GM18951 (cell line): ENCODE measurements around the gene CD9.

Source experiments
- POLR2A ChIP-seq: IDR thresholded peaks from 4 replicates; pipeline ENCODE4 v1.6.1; 2011; ENCODE audit warnings: mild to moderate bottlenecking; ENCODE audit not compliant: insufficient read length, insufficient read depth; ENCODE audit errors: extremely low read depth
- in situ Hi-C: fragments of 300-500 bp; cut with MboI; formaldehyde crosslinking; loops from one replicate; pipeline ENCODE4 v1.12.0; 2022; ENCODE audit warnings: low sequenced_read_pairs, mixed read lengths, inconsistent platforms; ENCODE audit not compliant: unreplicated experiment

CD9 gene

DNA sequence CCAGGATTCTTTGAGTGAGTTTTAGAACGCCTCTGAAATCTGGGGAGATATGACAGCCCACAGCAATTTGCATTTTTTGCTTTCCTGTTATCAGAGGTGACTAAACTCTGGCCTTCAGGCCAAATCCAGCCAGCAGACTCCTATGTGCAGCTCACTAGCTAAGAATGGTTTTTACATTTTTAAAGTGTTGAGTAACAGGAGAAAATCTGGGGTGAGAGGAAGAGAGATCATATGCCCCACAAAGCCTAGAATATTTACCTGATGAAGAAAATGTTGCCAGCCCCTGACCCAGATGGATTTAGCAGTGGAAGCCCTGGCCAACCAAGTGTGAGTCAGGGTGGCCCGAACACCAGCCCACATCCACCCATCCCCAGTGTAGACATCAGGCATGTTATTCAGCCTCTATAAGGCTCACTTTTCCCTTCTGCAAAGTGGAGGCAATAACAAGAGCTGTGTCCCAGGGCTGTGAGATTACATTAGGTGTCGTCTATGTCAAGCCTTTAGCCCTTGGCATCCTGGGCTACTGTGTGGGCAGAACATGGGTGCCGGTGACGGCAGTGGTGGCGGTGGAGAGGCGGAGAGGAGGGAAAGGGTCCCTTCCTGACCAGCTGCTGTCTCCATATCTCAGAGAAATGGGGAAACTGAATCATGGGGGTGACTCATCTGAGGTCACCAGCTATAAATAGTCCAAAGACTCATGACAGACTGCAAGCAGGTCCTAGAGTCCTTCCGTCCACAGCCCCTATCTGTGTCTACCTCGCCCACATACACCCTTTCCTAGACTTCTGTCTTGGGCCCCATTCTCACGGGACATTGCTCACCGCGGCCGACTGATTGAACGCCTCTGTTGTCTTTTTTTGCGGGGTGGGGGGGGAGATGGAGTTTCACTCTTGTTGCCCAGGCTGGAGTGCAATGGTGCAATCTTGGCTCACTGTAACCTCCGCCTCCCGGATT lies 32.6 kb upstream of the CD9 start:
- TF ChIP-seq POLR2A: no peak
- in situ Hi-C loops: no loop called here

DNA sequence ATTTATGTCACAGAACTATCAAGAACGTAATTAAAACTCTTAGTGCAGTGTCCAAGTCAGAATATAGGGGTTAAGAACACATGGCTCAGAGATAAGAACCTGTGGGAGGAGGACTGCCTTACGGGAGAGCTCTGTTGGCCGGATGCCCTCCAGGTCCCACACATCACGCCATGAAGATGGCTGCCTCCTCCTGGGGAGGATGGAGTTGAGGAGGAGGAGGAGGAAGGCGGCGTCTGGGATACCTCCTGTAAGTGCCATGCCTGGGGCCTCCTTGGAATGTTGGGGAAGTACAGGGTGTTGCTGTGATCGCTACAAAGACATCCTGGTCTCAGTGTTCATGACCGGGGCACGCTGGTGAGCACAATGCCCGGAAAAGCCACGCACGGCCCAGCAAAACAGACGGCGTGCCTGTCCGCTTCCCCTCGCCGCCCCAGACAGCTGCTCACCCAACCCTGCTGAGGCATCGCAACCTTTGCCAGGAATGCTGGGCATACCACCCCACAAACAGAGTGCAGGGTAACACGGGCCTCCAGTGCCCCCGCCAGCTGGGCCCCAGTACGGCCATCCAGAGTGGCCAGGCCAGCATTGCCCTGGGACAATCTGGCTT lies 28.7 kb upstream of the CD9 start:
- TF ChIP-seq POLR2A: no peak

DNA sequence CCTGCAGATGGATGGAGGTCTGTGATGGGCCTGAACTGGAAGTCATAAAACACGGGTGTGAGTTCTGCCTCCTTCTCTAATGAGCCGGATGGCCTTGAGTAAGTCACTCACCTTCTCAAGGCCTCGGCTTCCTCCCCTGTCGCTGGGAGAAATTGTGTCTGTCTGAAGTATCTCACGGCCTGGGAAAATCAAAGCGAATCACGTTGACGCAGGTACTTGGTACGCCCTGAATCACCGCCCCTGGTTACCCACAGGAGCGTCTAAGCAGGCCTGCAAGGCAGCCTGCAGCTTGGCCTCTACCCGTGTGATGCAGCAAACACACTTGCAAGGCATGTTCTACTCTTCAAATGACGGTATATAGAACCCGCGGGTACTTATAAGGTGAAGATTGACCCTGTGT lies 28.1 kb upstream of the CD9 start:
- in situ Hi-C loops: no loop called here
- no peak for TF ChIP-seq POLR2A

More for the DNA sequence above, 28.7 kb upstream of the CD9 start:
- in situ Hi-C loops: no loop called here

DNA sequence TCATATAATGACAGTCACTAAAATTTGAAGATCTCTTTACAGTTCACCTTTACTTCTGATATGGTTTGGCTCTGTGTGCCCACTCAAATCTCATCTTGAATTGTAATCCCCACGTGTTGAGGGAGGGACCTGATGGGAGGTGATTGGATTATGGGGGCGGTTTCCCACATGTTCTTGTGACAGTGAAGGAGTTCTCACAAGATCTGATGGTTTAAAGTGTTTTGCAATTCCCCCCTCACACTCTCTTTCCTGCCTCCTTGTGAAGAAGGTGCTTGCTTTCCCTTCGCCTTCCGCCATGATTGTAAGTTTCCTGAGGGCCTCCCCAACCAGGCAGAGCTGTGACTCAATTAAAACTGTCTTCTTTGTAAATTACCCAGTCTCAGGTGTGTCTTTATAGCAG lies 27.3 kb upstream of the CD9 start:
- in situ Hi-C loops: no loop called here
- no peak for TF ChIP-seq POLR2A

DNA sequence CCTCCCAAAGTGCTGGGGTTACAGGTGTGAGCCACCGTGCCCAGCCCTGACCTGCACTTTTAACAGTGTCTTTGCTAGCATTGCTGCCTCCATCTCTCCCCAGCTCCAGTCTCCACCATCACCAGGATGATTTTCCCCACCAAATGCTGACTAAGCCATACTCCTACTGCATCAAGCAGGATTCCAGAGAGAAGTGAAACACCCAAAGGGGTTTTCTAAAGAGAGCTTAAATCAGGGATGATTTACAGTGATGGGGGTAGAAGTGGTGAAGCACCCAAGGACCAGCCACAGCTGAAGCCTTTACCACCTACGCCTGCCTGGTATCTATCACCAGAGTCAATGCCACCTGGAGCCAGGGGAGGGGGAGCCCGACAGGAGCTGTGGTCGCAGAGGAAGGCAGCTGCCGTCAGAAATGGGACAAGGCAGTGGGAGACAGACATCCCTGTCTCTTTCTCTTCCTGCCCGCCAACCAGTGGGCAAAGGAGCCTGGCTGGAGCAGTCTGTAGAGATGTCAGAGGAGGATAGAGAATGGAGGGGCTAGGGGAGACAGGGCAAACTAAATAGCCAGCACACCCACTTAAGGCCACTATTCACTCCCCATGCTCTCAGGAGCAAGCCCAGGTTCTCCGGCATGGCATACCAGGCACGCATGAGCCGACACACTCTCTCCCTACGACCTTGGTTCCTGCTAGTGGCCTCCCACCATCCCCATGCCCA lies 22.4 kb upstream of the CD9 start:
- in situ Hi-C loops: no loop called here
- no peak for TF ChIP-seq POLR2A

DNA sequence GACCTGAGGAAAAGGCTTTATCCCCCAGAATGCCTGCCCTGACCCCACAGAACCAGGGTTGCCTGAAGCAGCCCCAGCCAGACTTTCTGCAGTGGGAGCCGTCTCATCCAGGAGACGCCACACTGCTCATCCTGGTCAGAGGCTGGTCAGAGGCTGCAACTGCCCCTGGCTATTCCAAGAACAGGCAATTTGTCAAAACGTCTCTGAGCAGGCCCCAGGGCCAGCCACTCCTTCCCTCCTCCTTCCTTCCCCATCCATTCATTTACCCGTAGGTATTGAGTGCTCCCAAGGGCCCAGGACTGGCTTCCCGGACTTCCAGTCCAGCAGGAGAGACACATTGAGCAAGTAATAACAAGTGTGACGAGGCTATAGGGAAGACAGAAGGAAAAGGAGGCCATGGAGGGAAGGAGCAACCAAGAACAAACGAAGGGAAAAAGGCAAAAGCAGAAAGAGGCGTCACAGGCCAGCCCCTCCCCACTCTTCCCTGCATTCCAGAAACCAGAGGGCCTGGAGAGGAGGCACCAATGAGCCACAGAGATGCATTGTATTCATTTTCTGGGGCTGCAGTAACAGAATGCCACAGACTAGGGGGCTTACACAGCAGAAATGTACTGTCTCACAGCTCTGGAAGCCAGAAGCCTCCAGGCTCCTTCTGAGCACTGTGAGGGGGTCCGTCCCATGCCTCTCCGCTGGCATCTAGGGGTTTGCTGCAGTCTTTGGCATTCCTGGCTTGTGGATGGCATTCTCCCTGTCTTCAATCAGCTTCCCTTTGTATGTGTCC lies 21.0 kb upstream of the CD9 start:
- in situ Hi-C loops: no loop called here
- TF ChIP-seq POLR2A: no peak

DNA sequence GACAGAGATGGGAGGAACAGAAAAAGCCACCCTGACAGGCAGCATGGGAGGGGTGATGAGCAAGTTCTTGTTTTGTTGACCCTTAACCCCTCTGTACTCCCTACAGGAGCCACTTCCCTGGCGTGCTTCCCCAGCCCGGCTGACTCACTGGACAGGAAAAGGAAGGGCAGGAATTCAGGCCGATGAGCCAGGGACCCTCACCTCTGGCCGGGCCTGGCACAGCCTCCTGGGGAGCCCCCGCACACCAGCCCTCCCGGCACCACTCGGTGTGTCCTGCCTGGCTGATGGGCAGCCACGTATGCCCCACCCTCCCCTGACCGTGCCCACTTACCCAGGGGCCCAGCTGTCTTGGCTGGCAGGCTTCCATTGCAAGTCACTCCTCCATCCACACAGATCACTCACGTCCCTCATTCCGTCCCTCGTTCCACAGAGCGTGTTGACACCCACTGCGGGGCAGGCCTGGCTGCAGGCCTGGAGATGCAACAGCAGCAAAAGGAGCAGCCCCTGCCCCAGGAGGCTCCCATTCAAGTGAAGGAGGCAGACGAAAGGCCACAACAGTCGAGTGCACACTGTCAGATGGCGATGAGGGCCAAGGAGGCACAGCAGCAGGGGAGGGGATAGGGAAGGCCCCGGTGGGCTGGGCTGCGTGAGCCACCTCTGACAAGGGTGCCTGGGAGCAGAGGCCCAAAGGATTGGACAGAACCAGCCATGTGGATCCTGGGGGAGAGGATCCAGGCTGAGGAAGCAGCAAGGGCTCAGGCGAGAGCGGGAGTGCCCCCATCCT lies 19.7 kb upstream of the CD9 start:
- no peak for TF ChIP-seq POLR2A
- in situ Hi-C loops: no loop called here

DNA sequence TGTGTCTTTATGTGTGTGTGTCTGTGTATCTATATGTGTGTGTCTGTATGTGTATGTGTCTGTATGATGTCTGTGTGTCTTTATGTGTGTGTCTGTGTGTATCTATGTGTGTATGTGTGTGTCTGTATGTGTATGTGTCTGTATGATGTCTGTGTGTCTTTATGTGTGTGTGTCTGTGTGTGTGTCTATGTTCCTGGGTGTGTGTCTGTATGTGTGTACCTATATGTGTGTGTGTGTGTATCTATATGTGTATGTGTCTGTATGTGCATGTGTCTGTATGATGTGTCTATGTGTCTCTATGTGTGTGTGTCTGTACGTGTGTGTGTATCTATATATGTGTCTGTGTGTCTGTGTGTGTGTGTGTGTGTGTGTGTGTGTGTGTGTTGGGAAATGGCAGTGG lies 19.0 kb upstream of the CD9 start:
- in situ Hi-C loops: no loop called here
- no peak for TF ChIP-seq POLR2A

DNA sequence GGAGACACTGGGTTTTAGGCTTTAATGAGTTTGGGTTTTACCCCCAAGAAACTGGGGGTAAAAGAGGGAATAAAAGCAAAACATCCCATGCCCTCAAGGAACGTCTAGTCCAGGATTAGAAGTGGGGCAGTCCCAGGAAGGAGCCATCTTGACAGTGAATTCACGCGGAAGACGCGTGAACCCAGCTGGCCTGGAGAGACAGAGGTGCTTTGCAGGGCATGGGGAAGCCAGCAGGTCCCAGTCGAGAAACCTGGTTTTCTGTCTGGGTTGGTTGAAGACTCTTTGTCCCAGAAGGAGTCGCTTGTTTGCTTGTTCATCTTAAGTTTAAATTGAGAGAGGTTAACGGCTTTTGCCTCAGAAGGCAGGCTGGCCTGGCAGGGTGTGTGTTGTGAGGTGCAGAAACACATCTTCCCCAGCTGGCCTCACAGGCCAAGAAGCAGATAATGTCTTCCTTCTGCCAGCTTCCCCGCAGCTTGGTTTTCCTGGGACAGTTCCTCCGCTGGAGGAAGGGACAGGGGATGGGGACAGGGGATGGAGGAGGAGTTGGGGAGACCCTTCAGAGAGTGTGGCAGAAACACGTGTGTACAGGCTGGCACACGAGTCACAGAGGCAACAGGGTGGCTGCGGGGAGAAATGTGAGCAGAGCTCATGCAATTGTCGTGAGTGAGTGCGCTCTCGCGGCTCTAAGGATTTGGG lies 18.5 kb upstream of the CD9 start:
- no peak for TF ChIP-seq POLR2A
- in situ Hi-C loops: no loop called here

DNA sequence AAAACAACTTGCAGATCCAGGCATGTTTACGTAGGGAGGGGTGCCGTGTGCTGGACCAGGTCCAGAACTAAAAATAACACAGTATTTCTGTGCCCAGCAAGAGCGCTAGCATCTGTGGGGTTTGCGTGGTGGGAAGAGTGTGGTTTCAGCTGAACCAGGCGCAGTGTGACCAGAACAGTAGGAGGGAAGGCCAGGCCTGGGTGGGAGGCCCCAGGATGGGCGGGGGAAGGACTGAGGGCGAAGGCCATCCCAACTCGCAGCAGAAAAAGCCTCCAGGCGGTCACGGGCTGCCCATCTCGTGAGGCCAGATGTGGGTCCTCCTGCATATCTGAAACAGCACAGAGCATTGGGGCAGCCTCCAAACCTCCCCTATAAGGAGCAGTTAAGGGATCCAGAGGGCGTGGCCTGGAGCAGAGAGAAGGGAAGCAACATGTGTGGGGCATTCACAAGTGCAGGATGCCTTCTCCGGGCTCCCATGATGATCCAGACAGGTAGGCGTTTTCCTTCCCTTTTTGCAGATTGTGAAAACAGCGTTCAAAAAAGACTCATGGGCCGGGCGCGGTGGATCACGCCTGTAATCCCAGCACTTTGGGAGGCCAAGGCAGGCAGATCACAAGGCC lies 17.8 kb upstream of the CD9 start:
- in situ Hi-C loops: no loop called here

DNA sequence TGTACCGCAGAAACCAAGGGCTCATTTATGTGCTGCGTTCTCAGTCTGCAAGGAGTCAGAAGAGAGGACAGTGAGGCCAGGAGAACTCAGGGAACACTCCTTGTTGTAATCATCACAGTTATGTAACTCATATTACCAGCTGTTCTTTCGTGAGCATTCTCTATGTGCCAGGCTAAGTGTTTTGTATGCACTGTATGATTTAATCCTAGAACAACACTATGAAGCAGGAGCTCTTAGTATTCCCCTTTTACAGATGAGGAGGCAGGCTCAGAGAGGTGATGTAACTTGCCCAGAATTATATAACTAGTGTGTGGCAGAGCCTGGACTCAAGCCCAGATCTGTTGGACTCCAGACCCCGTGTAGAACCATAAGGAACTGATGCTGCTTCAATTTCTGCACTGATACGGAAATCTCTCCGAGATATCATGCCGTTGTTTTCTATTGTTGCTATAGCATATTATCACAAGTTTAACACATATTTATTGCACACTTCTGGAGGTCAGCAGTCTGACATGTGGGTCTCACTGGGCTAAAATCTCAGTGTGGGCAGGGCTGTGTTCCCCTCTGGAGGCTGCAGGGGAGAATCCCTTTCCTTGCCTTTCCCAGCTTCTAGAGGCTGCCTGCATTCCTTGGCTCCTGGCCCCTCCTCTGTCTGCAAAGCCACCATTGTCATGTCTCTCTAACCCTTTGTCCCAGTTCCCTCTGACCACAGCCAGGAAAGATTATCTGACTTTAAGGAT lies 16.3 kb upstream of the CD9 start:
- TF ChIP-seq POLR2A: no peak
- in situ Hi-C loops: no loop called here

More for the DNA sequence above, 17.8 kb upstream of the CD9 start:
- TF ChIP-seq POLR2A: no peak
